HepG2 (cell line): ENCODE measurements around the gene SHC1. TPM values are rescaled to one million over a fixed set of nuclear protein-coding genes. Genes with fewer than 3 reads are reported as not detected.
A peak's percentile ranks its signal among the peaks of the same experiment; 100 is the strongest.

Experiments
- AFF4 ChIP-seq: sonication (generic); formaldehyde crosslinking; IDR thresholded peaks from 2 replicates; pipeline ENCODE4 v1.4.0; 2020; ENCODE audit warnings: missing genetic modification reagents
- ATF1 ChIP-seq: IDR thresholded peaks from 2 replicates; pipeline ENCODE4 v1.6.1; 2016; ENCODE audit warnings: mild to moderate bottlenecking, control low read depth
- ELF4 ChIP-seq: sonication (generic); formaldehyde crosslinking; IDR thresholded peaks from 2 replicates; pipeline ENCODE4 v1.5.0; 2020; ENCODE audit warnings: missing genetic modification reagents, mild to moderate bottlenecking, moderate library complexity, borderline replicate concordance
- GLI4 ChIP-seq: sonication (generic); formaldehyde crosslinking; IDR thresholded peaks from 2 replicates; pipeline ENCODE4 v1.5.1; 2020; ENCODE audit warnings: missing genetic modification reagents, mild to moderate bottlenecking, moderate library complexity, borderline replicate concordance
- HMG20A ChIP-seq: IDR thresholded peaks from 2 replicates; pipeline ENCODE4 v1.6.1; 2016; ENCODE audit warnings: borderline replicate concordance
- KLF12 ChIP-seq: sonication (generic); formaldehyde crosslinking; IDR thresholded peaks from 2 replicates; pipeline ENCODE4 v1.4.0; 2020; ENCODE audit warnings: missing genetic modification reagents, borderline replicate concordance
- MIER2 ChIP-seq: IDR thresholded peaks from 2 replicates; pipeline ENCODE4 v1.6.1; 2016; ENCODE audit warnings: missing biosample characterization, missing genetic modification reagents
- MXD3 ChIP-seq: IDR thresholded peaks from 2 replicates; pipeline ENCODE4 v1.6.1; 2016; ENCODE audit warnings: mild to moderate bottlenecking, missing biosample characterization, missing genetic modification reagents
- NCOA5 ChIP-seq: sonication (generic); formaldehyde crosslinking; IDR thresholded peaks from 2 replicates; pipeline ENCODE4 v1.4.0; 2020; ENCODE audit warnings: missing genetic modification reagents
- PBX3 ChIP-seq: sonication (generic); formaldehyde crosslinking; IDR thresholded peaks from 2 replicates; pipeline ENCODE4 v1.8.1; 2023; ENCODE audit warnings: missing genetic modification reagents, inconsistent platforms, borderline replicate concordance
- PRPF4 ChIP-seq: fragments of 200-400 bp; formaldehyde crosslinking; IDR thresholded peaks from 2 replicates; pipeline ENCODE4 v1.6.1; 2016; ENCODE audit warnings: low read length, low read depth; ENCODE audit not compliant: poor library complexity, severe bottlenecking
- PTBP1 ChIP-seq: fragments of 200-400 bp; formaldehyde crosslinking; IDR thresholded peaks from 2 replicates; pipeline ENCODE4 v1.6.1; 2018; ENCODE audit warnings: low read length, low read depth; ENCODE audit not compliant: poor library complexity, severe bottlenecking
- REPIN1 ChIP-seq: sonication (generic); formaldehyde crosslinking; IDR thresholded peaks from 2 replicates; pipeline ENCODE4 v1.8.0; 2022; ENCODE audit warnings: missing genetic modification reagents, low read depth, mild to moderate bottlenecking, borderline replicate concordance
- SOX13 ChIP-seq, 3 experiments: fragments of 450-650 bp in 1 of 3; sonication (generic) in 1 of 3; formaldehyde crosslinking in 1 of 3; IDR thresholded peaks in 2 of 3; conservative IDR thresholded peaks in 1 of 3; 2 replicates each; pipeline versions ENCODE4 v1.5.0 to v1.6.1; 2016 to 2020; ENCODE audit warnings: antibody characterized with exemption in 1 of 3, mild to moderate bottlenecking in 1 of 3, missing compliant biosample characterization in 1 of 3, missing genetic modification reagents in 1 of 3, moderate library complexity in 1 of 3
- TCF7 ChIP-seq: sonication (generic); IDR thresholded peaks from 2 replicates; pipeline ENCODE4 v1.6.1; 2016; ENCODE audit warnings: antibody characterized with exemption, low read depth
- ZNF232 ChIP-seq: sonication (generic); formaldehyde crosslinking; IDR thresholded peaks from 2 replicates; pipeline ENCODE4 v1.4.0; 2020; ENCODE audit warnings: missing genetic modification reagents, borderline replicate concordance
- ZNF274 ChIP-seq: sonication (generic); formaldehyde crosslinking; IDR thresholded peaks from 2 replicates; pipeline ENCODE4 v1.5.1; 2020; ENCODE audit warnings: mild to moderate bottlenecking, missing genetic modification reagents
- ZNF382 ChIP-seq: sonication (generic); formaldehyde crosslinking; IDR thresholded peaks from 2 replicates; pipeline ENCODE4 v1.5.0; 2020; ENCODE audit warnings: missing genetic modification reagents, mild to moderate bottlenecking, borderline replicate concordance
- ZNF383 ChIP-seq: sonication (generic); formaldehyde crosslinking; IDR thresholded peaks from 2 replicates; pipeline ENCODE4 v1.4.0; 2020; ENCODE audit warnings: missing genetic modification reagents, mild to moderate bottlenecking, borderline replicate concordance
- ZNF510 ChIP-seq: sonication (generic); formaldehyde crosslinking; IDR thresholded peaks from 2 replicates; pipeline ENCODE4 v1.4.0; 2020; ENCODE audit warnings: low read depth, mild to moderate bottlenecking, missing genetic modification reagents
- ZNF512 ChIP-seq: sonication (generic); formaldehyde crosslinking; IDR thresholded peaks from 2 replicates; pipeline ENCODE4 v1.4.0; 2020; ENCODE audit warnings: mild to moderate bottlenecking, missing genetic modification reagents
- ZNF563 ChIP-seq: sonication (generic); formaldehyde crosslinking; IDR thresholded peaks from 2 replicates; pipeline ENCODE4 v1.8.0; 2022; ENCODE audit warnings: mild to moderate bottlenecking, moderate library complexity, missing genetic modification reagents
- polyA plus RNA-seq, 8 experiments: library from polyadenylated mRNA; depleted of rRNA in 3 of 8; stranded (reverse) in 7 of 8; unstranded in 1 of 8; fragments of >200 nt; fragmentation: Illumina TruSeq in 4 of 8; extraction: Trizol in 4 of 8; gene quantifications; 2 replicates each; pipeline versions ENCODE4 v1.2.1 to v1.2.3, GENCODE V29; 2011 to 2016; ENCODE audit warnings: low read depth in 4 of 8, missing spikeins in 1 of 8, mixed read lengths in 1 of 8; ENCODE audit not compliant: insufficient read depth in 1 of 8
- total RNA-seq, 5 experiments: library from RNA; depleted of rRNA; stranded (reverse); fragments of >200 nt; fragmentation: Illumina TruSeq; extraction: Trizol; gene quantifications; 2 replicates each; pipeline ENCODE4 v1.2.3, GENCODE V29; 2016; ENCODE audit warnings: low read depth in 1 of 5

The SHC1 gene
- total and polyA plus RNA-seq, 2 of the 13 experiments (the other 11 are each of a cell fraction or from before 2014, with no cell fraction given), result 52.0 to 137 TPM

GRCh38 chr1:154974102-154974807 lies 3.7 kb upstream of the SHC1 start, which contains the start of gene CKS1B (continued):
- no peak for TF ChIP-seq ZNF383 (CRISPR knock-in tag)
- peak; percentile 69 for TF ChIP-seq ELF4 (CRISPR knock-in tag)
- TF ChIP-seq PBX3 (CRISPR knock-in tag), result no peak
- TF ChIP-seq ZNF382 (CRISPR knock-in tag), result no peak
- TF ChIP-seq REPIN1 (CRISPR knock-in tag), result peak; percentile 80; the same call in 1 of the 2 replicates
- TF ChIP-seq SOX13 (IDR thresholded peaks at IDR 0.05), result no peak
- no peak for TF ChIP-seq SOX13 (CRISPR knock-in tag; conservative IDR thresholded peaks at IDR 0.05 in 1 of 2, IDR thresholded peaks at IDR 0.05 in 1 of 2)
- TF ChIP-seq MXD3 (CRISPR knock-in tag), result peak; percentile 72; the same call in 1 of the 2 replicates
- peak; percentile 36 for TF ChIP-seq PTBP1
- TF ChIP-seq MIER2 (CRISPR knock-in tag), result 0 out of 2 replicates have a peak, but pooled peaks have one; percentile 4
- TF ChIP-seq NCOA5, result no peak
- TF ChIP-seq PRPF4, result no peak
- TF ChIP-seq ZNF232 (CRISPR knock-in tag), result no peak
- no peak for TF ChIP-seq KLF12 (CRISPR knock-in tag)
- TF ChIP-seq AFF4 (CRISPR knock-in tag), result no peak
- TF ChIP-seq GLI4 (CRISPR knock-in tag), result no peak
- peak; percentile 81; the same call in 1 of the 2 replicates for TF ChIP-seq ZNF510 (CRISPR knock-in tag)
- TF ChIP-seq ZNF274 (CRISPR knock-in tag), result no peak
- TF ChIP-seq TCF7, result peak; percentile 57; the same call in 1 of the 2 replicates
- peak; percentile 66; the same call in 1 of the 2 replicates for TF ChIP-seq ZNF563
- TF ChIP-seq ATF1 (CRISPR knock-in tag), result peak; percentile 87
- TF ChIP-seq ZNF512, result no peak
- TF ChIP-seq HMG20A, result no peak
